BLaER1 (cell line): ENCODE data around the gene MAGEB4.

Experiments used
- H3K27ac ChIP-seq: shearing (Covaris generic); formaldehyde crosslinking; 2 replicates; pipeline ENCODE4 v1.8.1; 2022
- H3K27me3 ChIP-seq: shearing (Covaris generic); formaldehyde crosslinking; 2 replicates; pipeline ENCODE4 v1.8.1; 2022
- H3K36me3 ChIP-seq: shearing (Covaris generic); formaldehyde crosslinking; 2 replicates; pipeline ENCODE4 v1.8.1; 2022
- H3K4me1 ChIP-seq: shearing (Covaris generic); formaldehyde crosslinking; 2 replicates; pipeline ENCODE4 v1.8.1; 2022
- H3K4me2 ChIP-seq: shearing (Covaris generic); formaldehyde crosslinking; 2 replicates; pipeline ENCODE4 v1.8.1; 2022
- H3K4me3 ChIP-seq: shearing (Covaris generic); formaldehyde crosslinking; 2 replicates; pipeline ENCODE4 v1.8.1; 2022
- H3K9ac ChIP-seq: shearing (Covaris generic); formaldehyde crosslinking; 2 replicates; pipeline ENCODE4 v1.8.1; 2022
- H3K9me3 ChIP-seq: shearing (Covaris generic); formaldehyde crosslinking; 2 replicates; pipeline ENCODE4 v1.8.1; 2022
- H4K20me1 ChIP-seq: shearing (Covaris generic); formaldehyde crosslinking; 2 replicates; pipeline ENCODE4 v1.8.1; 2022
- Cebpa-rat ChIP-seq: shearing (Covaris generic); IDR thresholded peaks from 2 replicates; pipeline ENCODE4 v1.8.1; 2022

MAGEB4 gene

DNA sequence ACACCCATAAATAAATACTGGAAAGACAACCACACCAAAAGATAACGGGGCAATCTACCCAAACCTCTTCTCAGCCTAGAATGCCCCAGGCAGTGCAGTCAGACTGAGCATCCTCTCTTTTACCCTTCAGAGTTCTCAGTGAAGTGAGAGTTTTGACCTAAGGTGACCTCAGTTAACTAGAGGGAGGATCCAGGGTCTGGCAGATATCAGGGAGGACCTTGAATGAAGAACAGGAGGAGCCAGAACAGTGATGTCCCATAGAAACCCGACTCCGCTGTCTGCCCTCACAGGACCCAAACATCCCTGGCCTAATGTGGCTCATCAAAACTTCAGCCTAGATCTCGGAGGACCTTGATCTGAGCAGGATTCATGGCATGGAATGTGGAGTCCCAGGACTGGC lies 11.4 kb upstream of the MAGEB4 start, which contains the start of gene MAGEB3:
MAGEB3 (plus strand) TSS at position 263 of the 400 bp plus-strand sequence. CDS start 5,268 bp downstream, outside the sequence.
- TF ChIP-seq Cebpa-rat: no peak
- Histone ChIP-seq H3K9me3 (0 out of 2 replicates have a peak, but pooled peaks cover 4% of the 10 kb centered on the region), H4K20me1 (no peaks in the 10 kb centered on the region), H3K9ac (no peak within 1 kb of the TSS), H3K4me3 (no peak within 1 kb of the TSS), H3K27ac (no peak within 1 kb of the TSS), H3K36me3 (no peaks in the 10 kb centered on the region), H3K4me2 (no peak within 1 kb of the TSS), H3K27me3 (no peaks in the 10 kb centered on the region), H3K4me1 (peaks cover 13% of the 10 kb centered on the region)

DNA sequence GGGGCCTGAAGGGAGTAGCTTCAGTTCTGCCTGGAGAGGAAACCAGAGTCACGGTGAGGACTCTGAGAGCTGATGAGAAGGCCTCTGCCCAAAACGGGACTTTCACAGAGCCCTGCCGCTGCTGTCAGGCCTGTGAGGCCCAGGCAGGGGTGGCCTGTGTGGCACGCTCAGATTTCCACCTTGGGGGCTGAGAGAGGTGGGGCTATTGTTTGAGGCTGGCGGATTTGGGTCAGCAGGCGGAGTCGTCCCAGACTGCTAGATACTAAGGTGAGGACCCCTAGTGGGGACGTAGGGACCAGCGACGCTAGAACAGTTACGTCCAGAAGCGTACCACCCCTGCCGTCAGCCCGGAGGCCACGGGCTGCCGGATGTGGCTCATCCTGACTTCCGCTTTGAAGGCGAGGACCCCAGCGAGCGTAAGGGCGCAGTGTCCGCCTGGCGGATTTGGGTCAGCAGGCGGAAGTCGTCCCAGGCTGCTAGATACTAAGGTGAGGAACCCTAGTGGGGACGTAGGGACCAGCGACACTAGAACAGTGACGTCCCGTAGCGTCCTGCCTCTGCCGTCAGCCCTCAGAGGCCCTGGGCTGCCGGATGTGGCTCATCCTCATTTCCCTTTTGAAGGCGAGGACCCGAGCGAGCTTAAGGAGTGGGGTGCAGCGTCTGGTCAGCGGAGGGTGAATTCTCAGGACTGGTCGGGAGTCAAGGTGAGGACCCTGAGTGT lies 5.1 kb downstream of the MAGEB4 start, which contains the start of gene MAGEB1:
MAGEB1 (plus strand) TSS at position 378 of the 721 bp plus-strand sequence. CDS start 3,348 bp downstream, outside the sequence.
- peaks cover 11% of the 10 kb centered on the region; the same call in 1 of the 2 replicates for H3K9me3 ChIP-seq
- H4K20me1 ChIP-seq: no peaks in the 10 kb centered on the region
- no peak within 1 kb of the TSS for H3K9ac ChIP-seq
- no peak within 1 kb of the TSS for H3K4me3 ChIP-seq
- no peak within 1 kb of the TSS for H3K27ac ChIP-seq
- TF ChIP-seq Cebpa-rat: no peak
- no peaks in the 10 kb centered on the region for H3K27me3 ChIP-seq
- H3K4me2 ChIP-seq: no peak within 1 kb of the TSS
- H3K36me3 ChIP-seq: no peaks in the 10 kb centered on the region
- no peaks in the 10 kb centered on the region for H3K4me1 ChIP-seq

DNA sequence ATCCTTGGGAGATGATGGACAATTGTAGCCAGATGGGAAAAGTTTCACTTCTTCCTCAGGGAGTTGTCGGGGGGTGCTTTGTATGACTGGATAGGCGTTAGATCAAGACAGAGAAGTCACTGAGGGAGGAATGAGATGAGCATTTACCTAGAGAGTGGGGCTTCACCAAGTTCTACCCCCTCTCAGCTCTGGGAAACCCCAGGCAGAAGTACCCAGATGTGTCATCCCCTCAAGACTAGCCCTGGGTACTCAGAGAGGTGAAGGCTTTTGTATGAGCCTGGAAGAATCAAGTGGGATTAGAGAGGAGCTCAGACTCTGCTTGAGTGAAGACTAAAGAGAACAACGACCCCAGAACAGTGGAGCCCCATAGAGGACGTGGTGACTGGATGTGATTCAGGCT lies 7.1 kb downstream of the MAGEB4 start:
- Histone ChIP-seq H3K4me3 (no peak overlapping the region), H3K9ac (no peak overlapping the region), H3K36me3 (no peaks in the 10 kb centered on the region), H3K27me3 (no peaks in the 10 kb centered on the region), H3K27ac (no peak overlapping the region), H3K4me1 (no peaks in the 10 kb centered on the region), H4K20me1 (no peaks in the 10 kb centered on the region), H3K4me2 (no peak overlapping the region), H3K9me3 (peaks cover 11% of the 10 kb centered on the region; the same call in 1 of the 2 replicates)
- TF ChIP-seq Cebpa-rat: no peak

DNA sequence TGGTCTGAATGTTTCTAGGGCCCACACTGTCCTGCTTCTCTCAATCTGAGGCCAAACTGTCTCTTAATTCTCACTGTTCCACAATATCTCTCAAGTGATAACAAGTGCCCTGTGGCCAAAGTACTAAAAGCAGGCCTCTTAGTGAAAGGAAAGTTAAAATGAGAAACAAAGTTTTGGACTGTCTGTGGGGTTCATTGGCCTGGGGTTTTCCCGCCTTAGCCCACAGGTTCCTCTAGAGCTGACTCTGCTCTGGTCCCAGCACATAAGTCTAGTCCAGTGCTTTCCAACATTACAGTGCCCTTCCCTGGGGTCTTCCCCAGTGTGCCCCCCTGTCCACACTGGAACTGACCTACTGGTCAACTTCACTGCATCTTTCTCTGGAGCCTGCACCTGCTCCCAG lies 11.5 kb downstream of the MAGEB4 start:
- Histone ChIP-seq H3K9ac (no peak overlapping the region), H3K9me3 (peaks cover 7% of the 10 kb centered on the region; the same call in 1 of the 2 replicates), H3K4me2 (no peak overlapping the region), H3K27me3 (no peaks in the 10 kb centered on the region), H3K4me1 (no peaks in the 10 kb centered on the region), H4K20me1 (no peaks in the 10 kb centered on the region), H3K27ac (no peak overlapping the region), H3K36me3 (no peaks in the 10 kb centered on the region), H3K4me3 (no peak overlapping the region)
- TF ChIP-seq Cebpa-rat: no peak

DNA sequence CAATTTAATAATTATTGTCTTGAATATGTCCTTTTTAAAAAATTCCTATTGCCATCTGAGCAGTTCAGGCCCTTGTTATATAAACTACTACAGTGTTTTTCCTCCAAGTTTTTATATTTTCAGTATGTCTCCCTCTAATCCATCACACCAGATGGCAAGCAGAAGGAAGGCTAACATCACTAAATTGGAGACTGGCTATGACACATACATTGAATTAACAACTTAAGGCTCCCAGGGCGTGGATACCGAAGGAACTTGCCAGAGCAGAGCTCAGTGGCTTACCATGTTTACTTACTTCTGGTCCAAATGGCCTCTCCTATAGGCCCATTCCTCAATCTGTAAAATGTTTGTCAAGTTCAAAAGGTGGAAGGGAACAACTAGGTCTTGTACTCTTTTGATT lies 18.1 kb downstream of the MAGEB4 start:
- no peaks in the 10 kb centered on the region for H4K20me1 ChIP-seq
- no peak for TF ChIP-seq Cebpa-rat
- no peak overlapping the region for H3K27ac ChIP-seq
- H3K4me3 ChIP-seq: no peak overlapping the region
- no peaks in the 10 kb centered on the region for H3K4me1 ChIP-seq
- H3K36me3 ChIP-seq: no peaks in the 10 kb centered on the region
- H3K9ac ChIP-seq: no peak overlapping the region
- peaks cover 7% of the 10 kb centered on the region; the same call in 1 of the 2 replicates for H3K9me3 ChIP-seq
- H3K4me2 ChIP-seq: no peak overlapping the region
- no peaks in the 10 kb centered on the region for H3K27me3 ChIP-seq

DNA sequence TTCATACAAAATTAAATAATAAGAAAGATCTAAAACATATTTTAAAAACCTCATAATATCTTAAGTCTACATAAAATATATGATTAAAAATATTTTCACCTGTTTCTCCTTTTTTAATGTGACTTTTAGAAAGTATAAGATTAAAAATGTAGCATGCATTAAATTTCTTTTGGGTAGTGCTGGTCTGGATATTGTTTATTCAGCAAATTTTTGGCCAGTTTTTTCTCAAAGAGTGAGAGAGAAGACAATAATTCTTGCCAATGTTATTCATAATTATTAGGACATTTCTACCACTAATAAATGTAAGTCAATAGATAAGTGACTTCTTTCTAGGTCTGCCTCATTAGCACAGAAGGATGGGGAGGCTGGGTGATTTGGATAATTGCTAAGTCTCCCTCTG lies 19.2 kb downstream of the MAGEB4 start:
- Histone ChIP-seq H3K36me3 (no peaks in the 10 kb centered on the region), H3K27me3 (no peaks in the 10 kb centered on the region), H3K27ac (no peak overlapping the region), H3K4me3 (no peak overlapping the region), H3K9ac (no peak overlapping the region), H3K4me1 (no peaks in the 10 kb centered on the region), H3K9me3 (peaks cover 4% of the 10 kb centered on the region; the same call in 1 of the 2 replicates), H4K20me1 (no peaks in the 10 kb centered on the region), H3K4me2 (no peak overlapping the region)
- no peak for TF ChIP-seq Cebpa-rat

DNA sequence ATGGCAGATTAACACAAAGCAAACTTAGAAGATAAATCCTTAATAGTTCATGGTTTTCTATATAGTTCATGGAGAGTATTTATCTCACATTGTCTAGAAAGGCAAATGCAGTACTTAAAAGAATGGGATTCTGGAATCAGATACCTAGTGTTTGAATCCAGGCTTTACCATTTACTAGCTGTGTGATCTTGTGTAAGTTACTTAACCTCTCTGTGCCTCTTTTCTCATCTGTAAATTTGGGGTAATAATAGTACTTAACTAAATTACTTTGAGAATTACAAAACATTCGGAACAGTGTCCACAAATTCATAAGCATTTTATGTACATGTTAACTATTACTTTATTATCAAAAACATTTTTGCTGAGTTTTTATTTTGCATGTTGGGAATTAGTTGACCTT lies 21.0 kb downstream of the MAGEB4 start:
- no peaks in the 10 kb centered on the region for H3K36me3 ChIP-seq
- no peak overlapping the region for H3K4me3 ChIP-seq
- H4K20me1 ChIP-seq: no peaks in the 10 kb centered on the region
- no peak overlapping the region for H3K4me2 ChIP-seq
- no peak overlapping the region for H3K27ac ChIP-seq
- no peaks in the 10 kb centered on the region for H3K4me1 ChIP-seq
- no peak for TF ChIP-seq Cebpa-rat
- no peak overlapping the region for H3K9ac ChIP-seq
- no peaks in the 10 kb centered on the region for H3K9me3 ChIP-seq
- H3K27me3 ChIP-seq: no peaks in the 10 kb centered on the region

DNA sequence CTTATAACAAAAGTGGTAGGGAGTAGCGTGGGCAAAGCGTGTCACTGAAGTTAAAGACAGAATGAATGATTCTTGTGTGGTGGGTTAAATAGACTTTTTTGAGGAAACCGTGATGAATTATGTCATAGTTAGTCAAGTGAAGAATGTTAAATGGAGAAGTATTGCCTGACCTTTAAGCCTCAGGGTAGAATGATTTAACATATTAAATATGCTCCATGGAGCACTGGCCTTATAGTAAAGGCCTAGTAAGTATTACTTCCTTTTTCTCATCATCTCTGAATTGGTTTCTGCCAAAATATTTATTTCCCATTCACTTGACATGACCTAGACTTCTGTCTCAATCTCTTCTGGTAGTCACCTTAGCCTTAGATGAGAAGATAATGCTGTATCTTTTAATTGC lies 28.8 kb downstream of the MAGEB4 start:
- Histone ChIP-seq H3K4me1 (no peaks in the 10 kb centered on the region), H3K27ac (no peak overlapping the region), H3K4me2 (no peak overlapping the region), H3K36me3 (no peaks in the 10 kb centered on the region), H3K4me3 (no peak overlapping the region), H3K9ac (no peak overlapping the region), H3K9me3 (no peaks in the 10 kb centered on the region), H3K27me3 (no peaks in the 10 kb centered on the region), H4K20me1 (no peaks in the 10 kb centered on the region)
- no peak for TF ChIP-seq Cebpa-rat

DNA sequence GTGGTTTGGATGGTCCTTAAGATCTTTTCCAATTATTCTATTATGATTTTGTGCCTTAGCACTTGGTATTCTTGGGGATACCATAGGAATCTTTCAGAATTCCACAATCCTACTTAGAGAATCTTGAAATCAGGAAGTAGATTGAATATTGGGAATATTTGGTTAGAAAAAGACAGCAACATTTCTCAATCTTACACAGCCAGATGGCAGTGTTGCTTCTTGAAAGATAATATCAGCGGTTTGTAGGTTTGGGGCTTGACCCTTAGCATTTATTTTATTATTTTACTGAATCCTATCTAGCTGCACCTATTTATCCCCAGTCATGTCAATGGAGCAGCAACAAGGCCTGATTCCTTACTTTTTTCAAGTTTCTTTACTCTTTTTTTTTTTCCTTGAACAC lies 33.7 kb downstream of the MAGEB4 start:
- Histone ChIP-seq H3K4me3 (no peak overlapping the region), H3K9me3 (no peaks in the 10 kb centered on the region), H3K9ac (no peak overlapping the region), H3K4me1 (no peaks in the 10 kb centered on the region), H3K27me3 (no peaks in the 10 kb centered on the region), H3K4me2 (no peak overlapping the region), H3K36me3 (no peaks in the 10 kb centered on the region), H3K27ac (no peak overlapping the region), H4K20me1 (no peaks in the 10 kb centered on the region)
- no peak for TF ChIP-seq Cebpa-rat

DNA sequence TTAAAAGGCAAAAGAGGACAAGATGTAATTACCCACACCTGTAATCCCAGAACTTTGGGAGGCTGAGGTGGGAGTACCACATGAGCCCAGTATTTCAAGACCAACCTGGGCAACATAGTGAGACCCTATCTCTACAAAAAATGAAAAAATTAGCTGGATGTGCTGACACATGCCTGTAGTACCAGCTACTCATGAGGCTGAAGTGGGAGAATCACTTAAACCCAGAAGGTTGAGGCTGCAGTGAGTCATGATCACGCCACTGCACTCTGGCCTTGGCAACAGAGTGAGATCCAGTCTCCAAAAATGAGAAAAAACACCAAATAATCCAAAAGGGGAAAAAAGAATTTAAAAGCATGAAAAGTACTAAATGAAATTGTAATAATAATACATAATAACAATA lies 36.6 kb downstream of the MAGEB4 start:
- H3K36me3 ChIP-seq: no peaks in the 10 kb centered on the region
- H3K9me3 ChIP-seq: no peaks in the 10 kb centered on the region
- no peak overlapping the region for H3K4me2 ChIP-seq
- no peak overlapping the region for H3K9ac ChIP-seq
- H4K20me1 ChIP-seq: no peaks in the 10 kb centered on the region
- no peaks in the 10 kb centered on the region for H3K4me1 ChIP-seq
- no peak overlapping the region for H3K27ac ChIP-seq
- H3K4me3 ChIP-seq: no peak overlapping the region
- H3K27me3 ChIP-seq: no peaks in the 10 kb centered on the region
- TF ChIP-seq Cebpa-rat: no peak
